ENCODE data around the gene CTDSP1. TPM values are rescaled to one million over a fixed set of nuclear protein-coding genes. Genes with fewer than 3 reads are reported as not detected.

CTDSP1 gene
- polyA plus RNA-seq, 1 donor from 2014 or later, result 0.97 TPM

GRCh38 chr2:218401890-218402289 lies 2.2 kb downstream of the CTDSP1 start:
- Histone ChIP-seq H3K27me3 (ENCODE audit: insufficient read depth, low read depth, low read length) (peaks cover 27% of the 10 kb centered on the region), H4K20me1 (ENCODE audit: insufficient read depth) (no peaks in the 10 kb centered on the region), H3K9me3 (ENCODE audit: low read length) (no peaks in the 10 kb centered on the region), H2AFZ (ENCODE audit: low read depth, low read length) (no peak overlapping the region), H3K4me3 (ENCODE audit: low read length) (no peak overlapping the region), H3F3A (ENCODE audit: insufficient read depth, low read length, poor library complexity, severe bottlenecking) (no peaks in the 10 kb centered on the region), H3K36me3 (ENCODE audit: insufficient read depth, low read length) (no peaks in the 10 kb centered on the region), H3K9ac (ENCODE audit: low read length) (no peak overlapping the region), H3K27ac (ENCODE audit: low read length) (no peak overlapping the region), H3K9me2 (ENCODE audit: insufficient read depth, low read length) (no peaks in the 10 kb centered on the region), H3K4me2 (ENCODE audit: low read length) (no peak overlapping the region), H3K79me2 (replicated peaks; ENCODE audit: insufficient read depth, low read length) (no peaks in the 10 kb centered on the region)
- TF ChIP-seq SMC3 (conservative IDR thresholded peaks at IDR 0.05; ENCODE audit: poor library complexity) (no peak), EZH2 (IDR thresholded peaks at IDR 0.05; ENCODE audit: borderline replicate concordance, insufficient read depth, low read length, poor library complexity, severe bottlenecking) (no peak), MXI1 (conservative IDR thresholded peaks at IDR 0.05; ENCODE audit: poor library complexity, severe bottlenecking) (no peak), REST (IDR thresholded peaks at IDR 0.05; ENCODE audit: borderline replicate concordance) (no peak), EP300 (conservative IDR thresholded peaks at IDR 0.05; ENCODE audit: poor library complexity, severe bottlenecking) (no peak), RAD21 (conservative IDR thresholded peaks at IDR 0.05) (no peak), CTCF (IDR thresholded peaks at IDR 0.05; ENCODE audit: poor library complexity, severe bottlenecking) (no peak)

- H3F3A ChIP-seq (ENCODE audit: insufficient read depth, low read length, poor library complexity, severe bottlenecking), result no peaks in the 10 kb centered on the region
- H2AFZ ChIP-seq (ENCODE audit: low read depth, low read length), result no peak overlapping the region
- peaks cover 21% of the 10 kb centered on the region for H3K27me3 ChIP-seq (ENCODE audit: insufficient read depth, low read depth, low read length)
- H3K9ac ChIP-seq (ENCODE audit: low read length), result no peak overlapping the region
- no peak overlapping the region for H3K27ac ChIP-seq (ENCODE audit: low read length)
- H3K4me3 ChIP-seq (ENCODE audit: low read length), result no peak overlapping the region
- no peaks in the 10 kb centered on the region for H3K9me2 ChIP-seq (ENCODE audit: insufficient read depth, low read length)
- H3K79me2 ChIP-seq (replicated peaks; ENCODE audit: insufficient read depth, low read length), result no peaks in the 10 kb centered on the region
- no peaks in the 10 kb centered on the region for H3K36me3 ChIP-seq (ENCODE audit: insufficient read depth, low read length)
- no peak overlapping the region for H3K4me2 ChIP-seq (ENCODE audit: low read length)
- TF ChIP-seq POLR2AphosphoS5 (IDR thresholded peaks at IDR 0.05) (no peak), CTCF (IDR thresholded peaks at IDR 0.05; ENCODE audit: poor library complexity, severe bottlenecking) (no peak)
- H4K20me1 ChIP-seq (ENCODE audit: insufficient read depth), result no peaks in the 10 kb centered on the region
- no peaks in the 10 kb centered on the region for H3K9me3 ChIP-seq (ENCODE audit: low read length)
These were observed 2.8 kb downstream of the CTDSP1 start for GRCh38 chr2:218402491-218402901.
